Measurements from ENCODE around the gene NPRL2. TPM values are rescaled to one million over a fixed set of nuclear protein-coding genes. Genes with fewer than 3 reads are reported as not detected.

The NPRL2 gene
- total and polyA plus RNA-seq, 2 of the 13 experiments (the other 11 are each of a cell fraction or from before 2014, with no cell fraction given): 30.6 to 51.4 TPM

DNA sequence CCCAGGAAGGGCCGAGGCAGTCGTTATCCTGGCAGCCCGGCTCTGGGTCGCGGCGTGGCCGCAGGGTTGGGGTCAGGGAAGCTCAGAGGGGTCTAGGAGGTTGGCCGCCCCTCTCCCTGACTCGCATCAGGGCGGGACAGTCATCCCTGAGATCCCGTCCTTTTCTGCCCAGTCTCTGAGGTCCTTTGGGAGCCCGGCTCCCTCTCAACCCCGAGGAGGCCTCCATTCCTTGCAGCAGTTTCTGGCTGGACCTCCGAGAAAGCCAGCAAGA, 28.5 kb downstream of the NPRL2 start (continued):
- no peak for TF ChIP-seq PAXIP1 (CRISPR knock-in tag; conservative IDR thresholded peaks at IDR 0.05)
- 0 out of 2 replicates have a peak, but pooled peaks have one; percentile 59 for TF ChIP-seq ZNF776 (CRISPR knock-in tag; IDR thresholded peaks at IDR 0.05)
- TF ChIP-seq ZSCAN21 (CRISPR knock-in tag; IDR thresholded peaks at IDR 0.05; ENCODE audit: borderline replicate concordance): no peak
- TF ChIP-seq RFX1 (IDR thresholded peaks at IDR 0.05): no peak
- TF ChIP-seq POGZ (CRISPR knock-in tag; IDR thresholded peaks at IDR 0.05): no peak
- TF ChIP-seq MBD4 (IDR thresholded peaks at IDR 0.05; ENCODE audit: borderline replicate concordance, low read length): no peak
- TF ChIP-seq TRAFD1 (CRISPR knock-in tag; IDR thresholded peaks at IDR 0.05; ENCODE audit: borderline replicate concordance): 0 out of 2 replicates have a peak, but pooled peaks have one; percentile 15
- no peak for TF ChIP-seq ZNF619 (CRISPR knock-in tag; IDR thresholded peaks at IDR 0.05)
- no peak for TF ChIP-seq ZNF652 (CRISPR knock-in tag; IDR thresholded peaks at IDR 0.05; ENCODE audit: borderline replicate concordance, low read depth)
- TF ChIP-seq ZNF543 (CRISPR knock-in tag; IDR thresholded peaks at IDR 0.05): no peak
- TF ChIP-seq RARA (CRISPR knock-in tag; IDR thresholded peaks at IDR 0.05): no peak; the same call in 1 of the 2 replicates
- TF ChIP-seq ZNF75D (CRISPR knock-in tag; IDR thresholded peaks at IDR 0.05; ENCODE audit: borderline replicate concordance): no peak
- no peak for TF ChIP-seq ZNF232 (CRISPR knock-in tag; IDR thresholded peaks at IDR 0.05; ENCODE audit: borderline replicate concordance)
- no peak for TF ChIP-seq SMARCE1 (IDR thresholded peaks at IDR 0.05; ENCODE audit: borderline replicate concordance)
- 0 out of 2 replicates have a peak, but pooled peaks have one; percentile 36 for TF ChIP-seq HNRNPL (IDR thresholded peaks at IDR 0.05; ENCODE audit: low read depth, low read length)
- TF ChIP-seq RARG (CRISPR knock-in tag; IDR thresholded peaks at IDR 0.05; ENCODE audit: low read depth): no peak
- no peak for TF ChIP-seq PLRG1 (conservative IDR thresholded peaks at IDR 0.05)
- TF ChIP-seq ONECUT2 (CRISPR knock-in tag; IDR thresholded peaks at IDR 0.05): no peak
- TF ChIP-seq, protein P1, sequence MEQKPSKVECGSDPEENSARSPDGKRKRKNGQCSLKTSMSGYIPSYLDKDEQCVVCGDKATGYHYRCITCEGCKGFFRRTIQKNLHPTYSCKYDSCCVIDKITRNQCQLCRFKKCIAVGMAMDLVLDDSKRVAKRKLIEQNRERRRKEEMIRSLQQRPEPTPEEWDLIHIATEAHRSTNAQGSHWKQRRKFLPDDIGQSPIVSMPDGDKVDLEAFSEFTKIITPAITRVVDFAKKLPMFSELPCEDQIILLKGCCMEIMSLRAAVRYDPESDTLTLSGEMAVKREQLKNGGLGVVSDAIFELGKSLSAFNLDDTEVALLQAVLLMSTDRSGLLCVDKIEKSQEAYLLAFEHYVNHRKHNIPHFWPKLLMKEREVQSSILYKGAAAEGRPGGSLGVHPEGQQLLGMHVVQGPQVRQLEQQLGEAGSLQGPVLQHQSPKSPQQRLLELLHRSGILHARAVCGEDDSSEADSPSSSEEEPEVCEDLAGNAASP (CRISPR knock-in tag; IDR thresholded peaks at IDR 0.05; ENCODE audit: borderline replicate concordance): no peak
- no peak for TF ChIP-seq ZNF282 (IDR thresholded peaks at IDR 0.05; ENCODE audit: partially characterized antibody)
- TF ChIP-seq ATF7-NPFF (CRISPR knock-in tag; IDR thresholded peaks at IDR 0.05; ENCODE audit: low read depth): no peak; the same call in 1 of the 2 replicates
- TF ChIP-seq SAFB2 (CRISPR knock-in tag; IDR thresholded peaks at IDR 0.05; ENCODE audit: borderline replicate concordance, low read depth): no peak
- TF ChIP-seq ELF4 (CRISPR knock-in tag; IDR thresholded peaks at IDR 0.05; ENCODE audit: borderline replicate concordance): no peak
- TF ChIP-seq, protein P2, sequence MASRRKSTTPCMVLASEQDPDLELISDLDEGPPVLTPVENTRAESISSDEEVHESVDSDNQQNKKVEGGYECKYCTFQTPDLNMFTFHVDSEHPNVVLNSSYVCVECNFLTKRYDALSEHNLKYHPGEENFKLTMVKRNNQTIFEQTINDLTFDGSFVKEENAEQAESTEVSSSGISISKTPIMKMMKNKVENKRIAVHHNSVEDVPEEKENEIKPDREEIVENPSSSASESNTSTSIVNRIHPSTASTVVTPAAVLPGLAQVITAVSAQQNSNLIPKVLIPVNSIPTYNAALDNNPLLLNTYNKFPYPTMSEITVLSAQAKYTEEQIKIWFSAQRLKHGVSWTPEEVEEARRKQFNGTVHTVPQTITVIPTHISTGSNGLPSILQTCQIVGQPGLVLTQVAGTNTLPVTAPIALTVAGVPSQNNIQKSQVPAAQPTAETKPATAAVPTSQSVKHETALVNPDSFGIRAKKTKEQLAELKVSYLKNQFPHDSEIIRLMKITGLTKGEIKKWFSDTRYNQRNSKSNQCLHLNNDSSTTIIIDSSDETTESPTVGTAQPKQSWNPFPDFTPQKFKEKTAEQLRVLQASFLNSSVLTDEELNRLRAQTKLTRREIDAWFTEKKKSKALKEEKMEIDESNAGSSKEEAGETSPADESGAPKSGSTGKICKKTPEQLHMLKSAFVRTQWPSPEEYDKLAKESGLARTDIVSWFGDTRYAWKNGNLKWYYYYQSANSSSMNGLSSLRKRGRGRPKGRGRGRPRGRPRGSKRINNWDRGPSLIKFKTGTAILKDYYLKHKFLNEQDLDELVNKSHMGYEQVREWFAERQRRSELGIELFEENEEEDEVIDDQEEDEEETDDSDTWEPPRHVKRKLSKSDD (CRISPR knock-in tag; IDR thresholded peaks at IDR 0.05; ENCODE audit: low read depth): no peak

All from HepG2 (cell line).